SHP77 treated with DMSO at 0.1 percent for 48 hours (cell line): Measurements from ENCODE around the gene PRSS56.
A peak's percentile ranks its signal among the peaks of the same experiment; 100 is the strongest.

Source experiments
- DNase-seq: peaks from one replicate; lab custom pipeline; 2025; lab: John Stamatoyannopoulos, UW

The PRSS56 gene

GRCh38 chr2:232502511-232502910, 17.7 kb upstream of the PRSS56 start:
- DNase-seq = no peak

GRCh38 chr2:232502911-232503808, 17.0 kb upstream of the PRSS56 start:
- peak; percentile 71 for DNase-seq

GRCh38 chr2:232503809-232504323, 16.3 kb upstream of the PRSS56 start:
- DNase-seq = no peak

- no peak for DNase-seq
These were observed 15.8 kb upstream of the PRSS56 start for GRCh38 chr2:232504438-232504837.

DNA sequence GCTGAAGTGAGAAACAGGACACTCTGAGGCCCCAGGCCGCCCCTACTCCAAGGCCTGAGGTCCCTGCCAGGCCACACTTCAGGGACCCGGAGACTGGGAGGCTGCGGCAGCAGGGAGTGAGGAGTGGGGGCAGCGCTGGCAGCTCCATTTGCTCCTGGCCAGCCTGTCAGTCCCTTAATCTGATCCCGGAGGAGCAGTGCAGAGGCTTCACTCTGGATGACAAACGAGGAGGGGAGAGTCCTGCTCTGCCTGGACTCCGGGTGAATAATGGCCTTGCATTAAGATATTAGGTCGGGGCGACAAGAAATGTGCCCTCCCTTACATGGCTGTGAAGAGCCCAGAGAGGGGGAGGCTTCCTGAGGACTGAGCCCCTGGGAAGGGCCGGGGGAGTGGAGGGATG, 14.3 kb upstream of the PRSS56 start:
- DNase-seq = no peak

DNA sequence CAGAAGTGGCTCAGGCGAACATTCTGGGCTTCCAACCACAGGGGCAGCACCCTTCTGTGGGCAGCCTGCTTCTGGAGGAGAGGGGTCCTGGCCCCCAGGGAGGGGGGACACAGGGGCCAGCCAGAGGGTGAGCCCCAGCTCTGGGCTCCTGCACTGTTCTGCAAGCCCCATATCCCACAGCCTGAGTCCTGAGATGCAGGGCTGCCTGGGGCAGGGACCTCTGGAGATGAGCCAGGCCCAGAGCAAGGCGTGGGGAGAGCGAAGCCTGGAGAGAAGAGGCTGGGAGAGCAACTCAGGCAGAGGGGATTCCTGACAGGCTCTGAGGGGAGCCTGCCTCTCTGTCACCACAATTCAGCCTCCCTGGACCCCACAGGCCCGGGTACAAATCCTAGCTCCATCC, 13.5 kb upstream of the PRSS56 start:
- no peak for DNase-seq

DNA sequence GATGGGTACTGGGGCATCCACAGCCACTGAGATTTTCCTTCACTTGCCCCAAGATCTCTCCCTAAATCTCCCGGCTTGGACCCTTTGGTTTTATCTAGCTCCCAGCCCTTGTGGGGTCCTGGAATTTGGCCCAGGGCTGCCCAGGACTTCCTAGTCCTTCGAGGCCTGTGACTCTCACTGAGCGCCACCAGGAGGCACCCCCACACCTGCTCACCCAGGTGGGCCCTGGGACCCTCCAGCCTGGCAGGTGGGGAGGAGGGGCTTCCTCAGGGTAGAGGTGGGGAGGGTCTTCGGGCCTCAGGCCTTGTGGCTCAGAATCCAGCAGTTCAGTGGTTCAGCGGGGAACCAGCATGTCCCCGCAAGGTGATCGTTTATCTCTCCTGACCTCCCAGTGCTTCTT, 11.9 kb upstream of the PRSS56 start:
- DNase-seq = no peak

- DNase-seq = peak; percentile 59
These were observed 8.8 kb upstream of the PRSS56 start for GRCh38 chr2:232511336-232511890.

- DNase-seq = no peak
These were observed 7.6 kb upstream of the PRSS56 start for GRCh38 chr2:232512602-232513001.

DNA sequence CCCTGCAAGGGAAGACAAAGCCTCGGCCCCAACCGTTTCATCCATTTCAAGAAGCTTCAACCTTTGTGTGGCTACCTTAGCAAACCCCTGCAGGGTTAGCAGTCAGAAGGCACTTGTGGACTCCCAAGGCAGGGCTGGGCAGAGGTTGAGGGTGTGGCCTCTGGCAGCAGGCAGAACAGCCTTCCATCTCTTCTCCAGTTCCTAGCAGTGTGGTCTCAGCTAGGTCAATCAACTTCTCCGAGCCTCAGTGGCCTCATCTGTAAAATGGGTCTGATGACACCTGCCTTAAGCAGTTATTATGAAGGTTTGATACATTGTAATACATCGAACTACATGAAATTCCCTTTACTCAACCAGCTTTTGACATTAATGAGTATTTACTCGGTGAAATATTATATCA, 6.8 kb upstream of the PRSS56 start:
- no peak for DNase-seq

DNA sequence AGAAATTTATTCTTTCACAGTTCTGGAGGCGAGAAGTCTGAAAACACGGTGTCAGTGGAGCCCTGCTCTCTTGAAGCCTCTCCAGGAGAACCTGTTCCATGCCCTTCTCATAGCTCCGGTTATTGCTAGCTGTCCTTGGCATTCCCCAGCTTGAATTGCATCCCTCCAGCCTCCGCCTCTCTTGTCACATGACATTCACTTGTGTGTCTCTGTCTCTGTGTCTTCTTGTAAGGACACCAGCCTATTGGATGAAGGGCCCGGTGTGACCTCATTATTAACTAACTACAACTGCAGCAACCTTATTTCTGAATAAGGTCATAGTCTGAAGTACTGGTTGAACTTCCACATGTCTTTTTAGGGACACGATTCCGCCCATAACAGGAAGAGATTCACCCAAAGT, 4.5 kb upstream of the PRSS56 start:
- DNase-seq = no peak

DNA sequence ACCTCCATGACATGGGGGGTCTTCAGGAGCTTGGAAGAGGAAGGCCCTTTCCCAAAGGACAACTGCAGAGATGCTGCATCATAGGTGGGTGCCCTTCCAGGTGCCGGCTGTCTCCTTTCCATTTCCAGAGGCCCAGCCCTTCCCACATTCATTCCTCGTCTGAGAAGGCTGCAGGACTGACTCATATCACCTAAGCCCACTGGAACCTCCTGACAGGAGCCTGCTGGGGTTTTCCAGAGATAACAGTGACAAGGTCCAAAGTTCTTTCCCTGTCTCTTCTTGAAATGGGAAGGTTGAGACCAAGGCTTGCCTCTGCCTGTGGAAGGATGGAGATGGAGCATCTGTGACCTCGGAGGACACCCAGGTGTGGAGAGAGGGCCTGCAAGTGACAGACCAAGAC, 3.6 kb upstream of the PRSS56 start:
- DNase-seq = no peak

DNA sequence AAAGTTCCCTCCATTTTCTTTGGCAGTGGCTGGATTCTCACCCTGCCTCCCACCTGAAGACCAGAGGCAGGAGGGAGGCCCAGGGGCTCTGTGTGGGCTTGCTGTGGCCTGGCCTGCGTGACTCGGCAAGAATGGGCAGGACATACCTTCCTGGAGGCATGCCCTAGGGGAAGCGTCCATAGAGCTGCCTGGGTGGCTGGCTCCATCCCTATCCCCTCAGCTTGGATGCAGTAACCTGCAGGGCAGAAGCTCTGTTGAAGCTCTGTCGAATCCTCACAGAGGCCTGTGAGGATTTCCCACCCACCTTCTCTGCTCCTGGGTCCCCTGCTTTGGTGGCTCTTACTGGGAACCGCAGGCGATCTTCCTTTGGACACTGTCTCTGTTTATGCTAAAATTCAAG, 1.3 kb upstream of the PRSS56 start:
- DNase-seq = no peak

DNA sequence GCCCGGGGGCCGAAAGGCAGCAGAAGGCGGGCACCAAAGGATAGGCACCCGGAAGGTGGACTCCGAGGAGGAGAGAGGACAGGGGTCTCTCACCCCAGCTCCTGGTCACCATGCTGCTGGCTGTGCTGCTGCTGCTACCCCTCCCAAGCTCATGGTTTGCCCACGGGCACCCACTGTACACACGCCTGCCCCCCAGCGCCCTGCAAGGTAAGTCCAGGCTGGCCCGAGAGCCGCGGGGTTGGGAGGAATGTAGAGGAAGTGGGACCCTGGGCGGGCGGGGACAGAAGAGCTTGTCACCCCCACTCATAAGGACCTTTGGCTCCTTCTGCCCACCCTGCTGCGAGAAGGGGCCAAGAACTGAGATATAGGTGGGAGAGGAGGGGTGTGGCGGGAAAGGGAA, 301 bp downstream of the PRSS56 start:
- DNase-seq = no peak

GRCh38 chr2:232521098-232521497, 910 bp downstream of the PRSS56 start:
- no peak for DNase-seq

DNA sequence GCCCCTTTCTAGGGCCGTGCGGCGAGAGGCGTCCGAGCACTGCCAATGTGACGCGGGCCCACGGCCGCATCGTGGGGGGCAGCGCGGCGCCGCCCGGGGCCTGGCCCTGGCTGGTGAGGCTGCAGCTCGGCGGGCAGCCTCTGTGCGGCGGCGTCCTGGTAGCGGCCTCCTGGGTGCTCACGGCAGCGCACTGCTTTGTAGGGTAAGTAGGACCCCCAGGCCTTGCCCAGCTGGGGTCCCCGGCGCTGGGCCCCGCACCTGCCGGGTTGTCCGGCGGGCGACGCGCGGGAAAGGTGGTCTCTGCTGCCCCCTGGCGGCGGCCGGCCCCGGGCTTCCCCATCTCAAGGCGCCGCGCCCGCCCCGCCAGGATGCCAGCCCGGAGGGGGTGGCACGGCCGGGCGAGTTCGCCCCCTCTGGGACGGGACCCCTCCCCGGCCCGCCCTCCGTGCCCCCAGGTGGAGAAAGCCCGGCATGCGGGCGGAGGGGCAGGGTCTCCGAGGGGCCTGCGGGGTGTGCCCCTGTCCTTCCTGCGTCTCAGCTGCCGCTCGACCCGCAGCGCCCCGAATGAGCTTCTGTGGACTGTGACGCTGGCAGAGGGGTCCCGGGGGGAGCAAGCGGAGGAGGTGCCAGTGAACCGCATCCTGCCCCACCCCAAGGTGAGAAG, 1.9 kb downstream of the PRSS56 start:
- no peak for DNase-seq

DNA sequence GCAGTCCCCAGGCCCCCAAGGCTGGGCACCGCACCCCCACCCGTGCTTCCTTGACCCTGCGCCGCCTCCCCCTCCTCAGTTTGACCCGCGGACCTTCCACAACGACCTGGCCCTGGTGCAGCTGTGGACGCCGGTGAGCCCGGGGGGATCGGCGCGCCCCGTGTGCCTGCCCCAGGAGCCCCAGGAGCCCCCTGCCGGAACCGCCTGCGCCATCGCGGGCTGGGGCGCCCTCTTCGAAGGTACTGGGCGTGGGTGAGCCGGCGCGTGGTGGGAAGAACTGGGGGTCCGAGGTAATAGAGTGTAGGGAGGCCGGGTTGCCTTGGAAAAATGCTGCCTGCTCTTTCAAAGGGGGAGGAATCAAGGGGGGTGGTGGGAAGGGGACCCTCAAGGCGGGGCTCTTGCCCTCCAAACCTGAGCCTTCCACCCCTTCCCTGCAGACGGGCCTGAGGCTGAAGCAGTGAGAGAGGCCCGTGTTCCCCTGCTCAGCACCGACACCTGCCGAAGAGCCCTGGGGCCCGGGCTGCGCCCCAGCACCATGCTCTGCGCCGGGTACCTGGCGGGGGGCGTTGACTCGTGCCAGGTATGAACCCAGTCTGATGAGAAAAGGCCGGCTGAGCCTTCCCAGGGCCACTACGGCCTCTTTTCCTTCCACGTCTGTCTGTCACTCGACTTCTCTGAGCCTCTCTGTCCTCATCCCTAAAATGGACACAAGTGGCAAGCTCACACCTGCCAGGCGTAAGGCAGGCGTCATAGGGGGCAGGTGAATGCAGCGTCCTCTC, 2.6 kb downstream of the PRSS56 start:
- DNase-seq = no peak

DNA sequence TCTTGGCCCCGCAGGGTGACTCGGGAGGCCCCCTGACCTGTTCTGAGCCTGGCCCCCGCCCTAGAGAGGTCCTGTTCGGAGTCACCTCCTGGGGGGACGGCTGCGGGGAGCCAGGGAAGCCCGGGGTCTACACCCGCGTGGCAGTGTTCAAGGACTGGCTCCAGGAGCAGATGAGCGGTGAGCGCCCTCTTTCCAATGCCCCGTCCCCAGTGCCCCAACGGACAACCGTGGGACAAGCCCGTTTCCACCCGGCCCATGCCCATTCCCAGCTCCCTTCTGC, 3.2 kb downstream of the PRSS56 start:
- DNase-seq = no peak

DNA sequence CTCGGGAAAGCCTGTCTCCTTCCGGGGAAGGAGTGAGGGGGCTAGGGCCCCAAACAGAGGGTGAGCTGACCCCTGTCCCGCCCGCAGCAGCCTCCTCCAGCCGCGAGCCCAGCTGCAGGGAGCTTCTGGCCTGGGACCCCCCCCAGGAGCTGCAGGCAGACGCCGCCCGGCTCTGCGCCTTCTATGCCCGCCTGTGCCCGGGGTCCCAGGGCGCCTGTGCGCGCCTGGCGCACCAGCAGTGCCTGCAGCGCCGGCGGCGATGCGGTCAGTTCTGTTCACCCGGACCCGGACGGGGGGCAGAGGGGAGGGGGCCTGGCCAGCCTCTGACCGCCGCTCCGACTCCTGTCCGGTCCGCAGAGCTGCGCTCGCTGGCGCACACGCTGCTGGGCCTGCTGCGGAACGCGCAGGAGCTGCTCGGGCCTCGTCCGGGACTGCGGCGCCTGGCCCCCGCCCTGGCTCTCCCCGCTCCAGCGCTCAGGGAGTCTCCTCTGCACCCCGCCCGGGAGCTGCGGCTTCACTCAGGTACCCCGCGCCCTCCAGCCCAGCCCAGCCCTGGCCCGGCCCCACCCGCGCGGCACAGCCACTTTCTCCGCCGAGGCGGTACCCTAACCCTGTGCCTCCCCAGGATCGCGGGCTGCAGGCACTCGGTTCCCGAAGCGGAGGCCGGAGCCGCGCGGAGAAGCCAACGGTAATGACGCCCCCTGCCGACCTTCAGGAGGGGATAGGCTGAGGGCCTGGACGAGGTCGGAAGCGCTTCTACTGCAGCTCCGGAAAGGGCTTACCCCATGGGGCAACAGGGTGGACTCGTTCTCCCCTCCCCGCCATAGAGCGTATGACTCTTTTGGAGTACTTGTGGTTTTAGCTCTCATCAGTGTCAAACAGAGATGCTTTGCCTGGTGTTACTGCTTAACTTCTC, 3.8 kb downstream of the PRSS56 start:
- DNase-seq = no peak

DNA sequence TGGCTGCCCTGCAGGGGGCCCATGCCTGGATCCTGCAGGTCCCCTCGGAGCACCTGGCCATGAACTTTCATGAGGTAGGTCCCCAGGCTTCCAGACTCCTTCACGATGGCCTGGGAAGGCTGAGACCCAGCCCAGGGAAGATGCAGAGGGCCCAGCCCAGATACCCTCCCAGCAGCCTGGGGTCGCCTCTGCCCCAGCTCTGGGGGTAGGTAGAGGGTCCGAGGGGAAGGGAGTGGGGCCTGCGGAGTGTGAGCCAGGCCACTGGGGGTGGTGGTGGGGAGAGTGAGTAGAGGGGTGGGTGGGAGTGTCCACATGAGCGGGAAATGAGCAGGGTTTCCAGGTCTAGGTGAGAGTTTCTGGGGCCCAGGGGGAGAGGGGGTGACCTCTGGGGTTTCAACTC, 4.6 kb downstream of the PRSS56 start:
- DNase-seq = no peak

DNA sequence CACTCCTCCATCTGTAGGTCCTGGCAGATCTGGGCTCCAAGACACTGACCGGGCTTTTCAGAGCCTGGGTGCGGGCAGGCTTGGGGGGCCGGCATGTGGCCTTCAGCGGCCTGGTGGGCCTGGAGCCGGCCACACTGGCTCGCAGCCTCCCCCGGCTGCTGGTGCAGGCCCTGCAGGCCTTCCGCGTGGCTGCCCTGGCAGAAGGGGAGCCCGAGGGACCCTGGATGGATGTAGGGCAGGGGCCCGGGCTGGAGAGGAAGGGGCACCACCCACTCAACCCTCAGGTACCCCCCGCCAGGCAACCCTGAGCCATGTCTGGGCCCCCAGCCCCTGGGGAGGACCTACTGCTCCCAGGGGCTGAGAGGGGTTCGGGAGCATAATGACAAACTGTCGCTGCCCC, 5.0 kb downstream of the PRSS56 start:
- DNase-seq = no peak
